Glomerular endothelial cell (primary cell): ENCODE data around the gene HSPA1A. TPM values are rescaled to one million over a fixed set of nuclear protein-coding genes. Genes with fewer than 3 reads are reported as not detected.
"Not testable (repeated sequence)": the region's sequence is repeated elsewhere in the genome, so short reads cannot be mapped to it uniquely, and the experiment has no call there.

ENCODE experiments used
- DNase-seq: peaks from one replicate; pipeline ENCODE4 v3.0.0-alpha.2; 2011; ENCODE audit warnings: low read depth, low spot score; ENCODE audit errors: extremely low read depth
- total RNA-seq: library from RNA; depleted of rRNA; stranded (reverse); fragments of >200 nt; gene quantifications from 2 replicates; pipeline ENCODE4 v1.2.3, GENCODE V29; 2015

Gene HSPA1A
- total RNA-seq, 1 donor from 2014 or later, result 140 TPM

DNA sequence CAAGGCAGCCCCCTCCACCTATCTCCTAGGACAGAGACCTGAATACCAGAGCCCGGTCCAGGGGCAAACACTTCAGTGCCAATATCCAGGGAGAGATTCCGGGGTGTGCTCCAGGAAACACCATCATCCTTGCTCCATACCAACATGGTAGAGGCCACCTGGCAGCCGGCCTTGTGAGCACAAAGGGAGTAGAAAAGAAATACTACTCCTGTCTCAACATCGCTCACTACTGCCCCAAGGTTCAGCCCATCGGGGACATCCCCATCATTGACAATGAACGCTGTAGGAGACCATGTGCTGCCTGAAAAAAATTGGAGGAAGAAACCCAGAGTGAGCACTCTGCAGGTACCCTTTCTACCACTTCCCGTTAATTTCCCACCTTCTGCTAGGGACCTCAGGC, 45.8 kb downstream of the HSPA1A start:
- no peak for DNase-seq

DNA sequence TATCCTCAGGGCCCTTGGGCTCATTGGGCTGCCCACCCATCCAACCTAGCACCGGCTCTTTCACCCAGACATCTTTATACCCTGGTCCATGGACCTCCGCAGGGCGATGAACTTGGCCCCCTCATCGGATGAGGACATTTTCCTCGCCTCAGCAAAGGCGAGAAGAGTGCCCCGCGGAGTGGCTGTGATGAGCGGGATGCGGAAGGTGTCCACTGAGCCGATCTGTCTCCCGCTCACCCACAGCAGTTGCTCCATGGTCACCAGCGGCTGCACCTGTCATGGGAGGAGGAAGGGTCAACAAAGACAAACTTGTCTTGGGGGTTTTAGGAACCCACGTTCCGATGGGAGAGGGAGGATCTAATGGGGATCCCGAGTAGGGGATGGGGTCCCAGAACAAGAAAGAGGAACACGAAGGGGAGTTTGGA, 46.6 kb downstream of the HSPA1A start:
- DNase-seq, result no peak

DNA sequence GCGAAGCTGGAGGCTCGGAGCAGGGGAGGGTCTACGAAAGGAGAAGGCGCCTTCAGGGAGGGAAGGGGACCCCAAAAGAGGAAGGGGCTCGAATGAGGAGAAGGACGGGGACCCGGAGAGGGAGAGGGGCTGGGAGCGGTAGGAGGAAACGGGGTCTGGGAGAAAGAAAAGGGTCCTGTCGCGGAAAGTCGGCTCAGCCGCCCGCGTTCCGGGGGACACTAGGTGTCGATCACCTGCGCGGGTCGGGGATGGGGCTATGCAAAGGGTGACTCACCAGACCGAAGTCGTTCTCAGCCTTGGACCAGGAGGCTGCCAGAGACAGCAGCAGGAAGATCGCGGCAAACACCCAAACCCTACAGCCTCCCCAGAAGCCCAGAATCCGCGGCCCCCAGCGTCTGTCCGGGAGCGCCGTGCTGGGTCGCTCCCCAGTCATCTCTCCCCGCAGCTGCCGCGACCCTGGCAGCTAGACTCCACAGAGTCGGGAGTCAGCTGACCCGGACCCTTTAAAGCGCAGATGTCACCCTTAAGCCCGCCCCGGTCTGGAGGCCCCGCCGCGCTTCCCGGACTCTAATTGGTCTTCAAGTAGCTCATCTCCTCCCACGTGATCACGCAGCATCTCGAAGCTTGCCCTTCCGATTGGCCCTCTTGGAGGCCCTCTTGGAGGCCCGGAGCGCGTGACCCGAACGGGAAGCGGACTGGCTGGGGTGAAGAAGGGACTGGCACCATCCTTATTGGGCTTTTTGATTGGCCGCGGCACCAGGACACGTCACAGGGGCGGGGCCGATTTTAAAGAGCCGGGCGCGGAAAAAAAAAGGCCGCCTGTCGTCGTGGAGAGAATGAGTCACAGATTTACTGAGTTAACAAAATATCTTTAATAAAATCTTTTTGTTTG, 47.2 kb downstream of the HSPA1A start, which contains the start of gene NEU1:
NEU1 (minus strand) TSS at position 478 of the 892 bp plus-strand sequence; CDS start at position 433, 45 bp downstream.
- peak; percentile 97 for DNase-seq

DNA sequence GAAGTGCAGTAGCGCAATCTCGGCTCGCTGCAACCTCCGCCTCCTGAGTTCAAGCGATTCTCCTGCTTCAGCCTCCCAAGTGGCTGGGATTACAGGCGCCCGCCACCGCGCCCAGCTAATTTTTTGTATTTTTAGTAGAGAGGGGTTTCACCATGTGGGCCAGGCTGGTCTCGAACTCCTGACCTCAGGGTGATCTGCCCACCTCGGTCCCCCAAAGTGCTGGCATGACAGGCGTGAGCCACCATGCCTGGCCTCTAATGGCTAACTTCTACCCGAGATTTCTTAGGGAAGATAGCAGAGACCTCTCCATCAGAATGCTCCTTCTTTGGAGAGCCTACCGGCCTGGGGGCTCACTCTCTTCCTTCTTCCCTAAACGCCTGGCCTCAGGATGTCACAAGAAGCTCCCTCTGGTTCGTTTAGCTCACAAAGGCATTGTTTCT, 48.8 kb downstream of the HSPA1A start:
- DNase-seq, result not testable (repeated sequence)

DNA sequence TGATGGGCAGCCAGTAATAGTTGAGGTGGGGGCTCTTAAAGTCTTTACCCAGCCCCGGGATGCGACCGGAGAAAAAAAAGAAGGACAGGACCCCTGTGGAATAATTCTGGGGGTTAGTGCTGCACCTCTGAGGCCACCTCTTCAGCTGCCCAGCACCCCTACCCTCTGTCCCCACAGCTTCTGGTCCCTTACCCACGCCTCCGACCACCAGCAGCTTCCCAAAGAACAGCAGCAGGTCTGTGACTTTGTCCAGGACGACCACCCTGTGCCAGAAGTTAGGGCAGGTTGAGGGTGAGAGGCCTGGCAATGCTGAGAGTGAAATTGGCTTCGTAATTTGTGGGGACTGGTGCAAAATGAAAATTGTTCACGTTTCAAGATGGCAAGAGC, 49.5 kb downstream of the HSPA1A start:
- no peak for DNase-seq

DNA sequence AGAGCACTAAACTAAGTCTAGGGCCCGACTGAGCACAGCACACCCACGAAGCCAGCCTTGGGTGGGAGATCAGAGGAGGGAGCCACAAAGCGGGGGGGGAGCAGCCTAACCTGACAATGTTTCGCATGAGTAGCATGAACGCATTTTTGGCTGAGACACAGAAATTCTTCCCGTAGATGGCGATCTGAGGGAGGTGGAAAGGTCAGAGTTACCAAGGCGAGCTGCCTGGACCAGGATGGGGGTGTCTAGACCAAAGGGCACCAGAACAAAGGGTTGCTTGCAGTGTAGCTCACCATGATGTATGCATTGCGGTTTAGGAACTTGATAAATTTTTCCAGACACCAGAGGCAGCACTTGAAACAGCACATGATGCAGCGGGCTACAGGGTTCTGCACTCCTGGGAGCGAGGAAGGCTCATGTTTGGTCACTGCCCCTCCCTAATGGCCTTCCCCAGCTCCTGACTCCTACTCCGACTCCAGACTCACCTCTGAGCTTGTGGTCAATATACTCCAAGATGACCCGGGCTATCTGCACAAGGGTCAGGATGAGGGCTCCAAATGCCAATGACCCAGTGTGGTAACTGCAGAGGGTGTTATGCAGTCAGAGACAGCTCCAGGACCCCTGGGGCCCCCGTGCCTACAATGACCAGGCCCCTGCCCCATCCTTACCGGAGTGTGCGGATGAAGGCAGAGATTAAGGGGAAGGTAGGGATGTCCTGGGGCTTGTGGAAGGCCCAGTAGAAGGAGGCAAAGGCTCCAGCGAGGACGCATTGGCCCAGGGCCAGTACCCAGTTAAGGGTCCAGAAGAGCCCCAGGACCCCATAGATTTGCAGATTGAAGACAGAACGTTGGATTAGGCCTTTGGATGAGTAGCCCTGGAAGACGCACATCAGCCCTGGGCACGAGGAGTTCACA, 50.1 kb downstream of the HSPA1A start:
- DNase-seq, result no peak

Other genes starting within 250 kb of the HSPA1A start
- gene LTA, start 243.3 kb upstream of the HSPA1A start, total RNA-seq, result 0.53 TPM in 1 of 2 replicates, not detected in the other
- 0.88 and 4.4 TPM in 2 replicates for gene TNF, start 240.0 kb upstream of the HSPA1A start, total RNA-seq
- gene LTB, start 233.1 kb upstream of the HSPA1A start, total RNA-seq, result 16.5 and 41.8 TPM in 2 replicates
- 0.87 and 0.99 TPM in 2 replicates for gene LST1, start 229.3 kb upstream of the HSPA1A start, total RNA-seq
- gene NCR3, start 222.5 kb upstream of the HSPA1A start, total RNA-seq, result not detected in 2 replicates
- gene AIF1, start 200.3 kb upstream of the HSPA1A start, total RNA-seq, result not detected in 2 replicates
- gene PRRC2A, start 194.8 kb upstream of the HSPA1A start, total RNA-seq, result 125 and 166 TPM in 2 replicates
- 259 and 375 TPM in 2 replicates for gene BAG6, start 162.9 kb upstream of the HSPA1A start, total RNA-seq
- gene APOM, start 159.6 kb upstream of the HSPA1A start, total RNA-seq, result not detected in 2 replicates
- gene C6orf47, start 154.8 kb upstream of the HSPA1A start, total RNA-seq, result 19.1 and 19.6 TPM in 2 replicates
- 13.0 and 14.5 TPM in 2 replicates for gene GPANK1, start 150.5 kb upstream of the HSPA1A start, total RNA-seq
- 292 and 314 TPM in 2 replicates for gene CSNK2B, start 149.5 kb upstream of the HSPA1A start, total RNA-seq
- 2.6 and 7.9 TPM in 2 replicates for gene LY6G5B, start 145.6 kb upstream of the HSPA1A start, total RNA-seq
- gene LY6G5C, start 134.5 kb upstream of the HSPA1A start, total RNA-seq, result 3.7 and 4.1 TPM in 2 replicates
- gene ABHD16A, start 112.2 kb upstream of the HSPA1A start, total RNA-seq, result 35.7 and 49.2 TPM in 2 replicates
- not detected in 2 replicates for gene LY6G6F, start 108.7 kb upstream of the HSPA1A start, total RNA-seq
- not detected in 2 replicates for gene LY6G6D, start 100.2 kb upstream of the HSPA1A start, total RNA-seq
- not detected in 2 replicates for gene LY6G6C, start 93.8 kb upstream of the HSPA1A start, total RNA-seq
- not detected in 2 replicates for gene MPIG6B, start 92.2 kb upstream of the HSPA1A start, total RNA-seq
- gene DDAH2, start 86.2 kb upstream of the HSPA1A start, total RNA-seq, result 110 and 138 TPM in 2 replicates
- gene CLIC1, start 79.0 kb upstream of the HSPA1A start, total RNA-seq, result 541 and 655 TPM in 2 replicates
- gene MSH5, start 75.5 kb upstream of the HSPA1A start, total RNA-seq, result 3.7 and 18.7 TPM in 2 replicates
- 3.3 and 3.9 TPM in 2 replicates for gene SAPCD1, start 52.9 kb upstream of the HSPA1A start, total RNA-seq
- 0.34 and 0.58 TPM in 2 replicates for gene VWA7, start 38.2 kb upstream of the HSPA1A start, total RNA-seq
- gene VARS1, start 19.8 kb upstream of the HSPA1A start, total RNA-seq, result 90.9 and 105 TPM in 2 replicates
- 45.3 and 74.3 TPM in 2 replicates for gene LSM2, start 8.6 kb upstream of the HSPA1A start, total RNA-seq
- 0.44 and 0.53 TPM in 2 replicates for gene HSPA1L, start 260 bp upstream of the HSPA1A start, total RNA-seq
- 76.3 and 95.3 TPM in 2 replicates for gene HSPA1B, start 12.2 kb downstream of the HSPA1A start, total RNA-seq
- 82.6 and 83.5 TPM in 2 replicates for gene NEU1, start 47.3 kb downstream of the HSPA1A start, total RNA-seq
- gene SLC44A4, start 63.5 kb downstream of the HSPA1A start, total RNA-seq, result 0.05 and 1.7 TPM in 2 replicates
- gene EHMT2, start 82.2 kb downstream of the HSPA1A start, total RNA-seq, result 39.0 and 46.4 TPM in 2 replicates
- 1.7 TPM in 2 replicates for gene ZBTB12, start 86.5 kb downstream of the HSPA1A start, total RNA-seq
- not detected in 2 replicates for gene C2, start 112.2 kb downstream of the HSPA1A start, total RNA-seq
- 0.53 and 2.3 TPM in 2 replicates for gene CFB, start 130.6 kb downstream of the HSPA1A start, total RNA-seq
- 101 and 117 TPM in 2 replicates for gene NELFE, start 143.4 kb downstream of the HSPA1A start, total RNA-seq
- gene SKIC2, start 143.6 kb downstream of the HSPA1A start, total RNA-seq, result 42.1 and 46.3 TPM in 2 replicates
- gene DXO, start 156.6 kb downstream of the HSPA1A start, total RNA-seq, result 16.6 and 17.3 TPM in 2 replicates
- 1.3 and 1.8 TPM in 2 replicates for gene C4A, start 166.5 kb downstream of the HSPA1A start, total RNA-seq
- gene C4B, start 199.3 kb downstream of the HSPA1A start, total RNA-seq, result 1.1 and 1.3 TPM in 2 replicates
- gene CYP21A2, start 222.9 kb downstream of the HSPA1A start, total RNA-seq, result not detected in 2 replicates